Measurements from ENCODE around the gene EEA1.

The EEA1 gene

DNA sequence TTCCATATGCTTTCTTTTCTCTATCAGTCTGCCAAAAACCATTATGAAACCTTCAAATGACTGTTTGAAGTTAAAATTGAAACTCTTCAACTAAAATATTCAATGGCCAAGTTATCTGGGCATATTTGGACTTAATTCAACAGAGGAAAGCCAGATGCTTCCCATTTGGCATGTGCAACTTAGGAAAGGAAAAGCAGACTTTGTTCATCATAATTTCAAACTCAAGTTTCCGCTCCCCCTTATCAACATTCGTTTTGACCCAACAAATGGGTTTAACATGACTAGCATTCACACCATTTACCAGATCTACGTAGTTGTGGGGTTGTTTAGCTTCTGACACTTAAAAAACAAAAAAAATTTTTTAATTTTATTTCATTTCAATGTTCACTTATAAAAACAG is 150.6 kb downstream of the EEA1 start:
- Histone ChIP-seq H3K4me1 (ENCODE audit: control insufficient read depth, insufficient read depth, low read length) (no peaks in the 10 kb centered on the region), H3K27ac (ENCODE audit: extremely low read depth, low read depth, low read length) (no peak overlapping the region), H3K36me3 (ENCODE audit: control insufficient read depth in 2 of 2, insufficient read depth in 1 of 2, low read length in 2 of 2) (peaks cover 24 to 38% of the 10 kb centered on the region in 2 experiments; a peak in 2 of 3 replicates), H3K4me3 (ENCODE audit: low read depth, low read length) (no peak overlapping the region), H3K9me3 (ENCODE audit: control insufficient read depth, insufficient read depth, low read depth, low read length) (no peaks in the 10 kb centered on the region)
- TF ChIP-seq ZNF404 (tag by site-specific recombination; IDR thresholded peaks at IDR 0.05): no peak
- TF ChIP-seq ZBTB20 (tag by site-specific recombination; IDR thresholded peaks at IDR 0.05): no peak
- TF ChIP-seq ZNF548 (tag by site-specific recombination; IDR thresholded peaks at IDR 0.05): no peak
- no peak for TF ChIP-seq ZEB2 (tag by site-specific recombination; IDR thresholded peaks at IDR 0.05)
- TF ChIP-seq, protein P1, sequence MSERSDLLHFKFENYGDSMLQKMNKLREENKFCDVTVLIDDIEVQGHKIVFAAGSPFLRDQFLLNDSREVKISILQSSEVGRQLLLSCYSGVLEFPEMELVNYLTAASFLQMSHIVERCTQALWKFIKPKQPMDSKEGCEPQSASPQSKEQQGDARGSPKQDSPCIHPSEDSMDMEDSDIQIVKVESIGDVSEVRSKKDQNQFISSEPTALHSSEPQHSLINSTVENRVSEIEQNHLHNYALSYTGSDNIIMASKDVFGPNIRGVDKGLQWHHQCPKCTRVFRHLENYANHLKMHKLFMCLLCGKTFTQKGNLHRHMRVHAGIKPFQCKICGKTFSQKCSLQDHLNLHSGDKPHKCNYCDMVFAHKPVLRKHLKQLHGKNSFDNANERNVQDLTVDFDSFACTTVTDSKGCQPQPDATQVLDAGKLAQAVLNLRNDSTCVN (tag by site-specific recombination; optimal IDR thresholded peaks at IDR 0.05): no peak
- no peak for TF ChIP-seq ZNF155 (tag by site-specific recombination; IDR thresholded peaks at IDR 0.05)
- TF ChIP-seq, protein P2, sequence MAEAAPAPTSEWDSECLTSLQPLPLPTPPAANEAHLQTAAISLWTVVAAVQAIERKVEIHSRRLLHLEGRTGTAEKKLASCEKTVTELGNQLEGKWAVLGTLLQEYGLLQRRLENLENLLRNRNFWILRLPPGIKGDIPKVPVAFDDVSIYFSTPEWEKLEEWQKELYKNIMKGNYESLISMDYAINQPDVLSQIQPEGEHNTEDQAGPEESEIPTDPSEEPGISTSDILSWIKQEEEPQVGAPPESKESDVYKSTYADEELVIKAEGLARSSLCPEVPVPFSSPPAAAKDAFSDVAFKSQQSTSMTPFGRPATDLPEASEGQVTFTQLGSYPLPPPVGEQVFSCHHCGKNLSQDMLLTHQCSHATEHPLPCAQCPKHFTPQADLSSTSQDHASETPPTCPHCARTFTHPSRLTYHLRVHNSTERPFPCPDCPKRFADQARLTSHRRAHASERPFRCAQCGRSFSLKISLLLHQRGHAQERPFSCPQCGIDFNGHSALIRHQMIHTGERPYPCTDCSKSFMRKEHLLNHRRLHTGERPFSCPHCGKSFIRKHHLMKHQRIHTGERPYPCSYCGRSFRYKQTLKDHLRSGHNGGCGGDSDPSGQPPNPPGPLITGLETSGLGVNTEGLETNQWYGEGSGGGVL (tag by site-specific recombination; IDR thresholded peaks at IDR 0.05): no peak
- no peak for TF ChIP-seq ZNF354C (tag by site-specific recombination; IDR thresholded peaks at IDR 0.05; ENCODE audit: borderline replicate concordance, low read depth)
- TF ChIP-seq, protein P3, sequence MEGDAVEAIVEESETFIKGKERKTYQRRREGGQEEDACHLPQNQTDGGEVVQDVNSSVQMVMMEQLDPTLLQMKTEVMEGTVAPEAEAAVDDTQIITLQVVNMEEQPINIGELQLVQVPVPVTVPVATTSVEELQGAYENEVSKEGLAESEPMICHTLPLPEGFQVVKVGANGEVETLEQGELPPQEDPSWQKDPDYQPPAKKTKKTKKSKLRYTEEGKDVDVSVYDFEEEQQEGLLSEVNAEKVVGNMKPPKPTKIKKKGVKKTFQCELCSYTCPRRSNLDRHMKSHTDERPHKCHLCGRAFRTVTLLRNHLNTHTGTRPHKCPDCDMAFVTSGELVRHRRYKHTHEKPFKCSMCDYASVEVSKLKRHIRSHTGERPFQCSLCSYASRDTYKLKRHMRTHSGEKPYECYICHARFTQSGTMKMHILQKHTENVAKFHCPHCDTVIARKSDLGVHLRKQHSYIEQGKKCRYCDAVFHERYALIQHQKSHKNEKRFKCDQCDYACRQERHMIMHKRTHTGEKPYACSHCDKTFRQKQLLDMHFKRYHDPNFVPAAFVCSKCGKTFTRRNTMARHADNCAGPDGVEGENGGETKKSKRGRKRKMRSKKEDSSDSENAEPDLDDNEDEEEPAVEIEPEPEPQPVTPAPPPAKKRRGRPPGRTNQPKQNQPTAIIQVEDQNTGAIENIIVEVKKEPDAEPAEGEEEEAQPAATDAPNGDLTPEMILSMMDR (tag by site-specific recombination; IDR thresholded peaks at IDR 0.05): no peak
- TF ChIP-seq ZFP69B (tag by site-specific recombination; IDR thresholded peaks at IDR 0.05): no peak
- TF ChIP-seq ZFP37 (tag by site-specific recombination; IDR thresholded peaks at IDR 0.05): no peak
- TF ChIP-seq, protein P4, sequence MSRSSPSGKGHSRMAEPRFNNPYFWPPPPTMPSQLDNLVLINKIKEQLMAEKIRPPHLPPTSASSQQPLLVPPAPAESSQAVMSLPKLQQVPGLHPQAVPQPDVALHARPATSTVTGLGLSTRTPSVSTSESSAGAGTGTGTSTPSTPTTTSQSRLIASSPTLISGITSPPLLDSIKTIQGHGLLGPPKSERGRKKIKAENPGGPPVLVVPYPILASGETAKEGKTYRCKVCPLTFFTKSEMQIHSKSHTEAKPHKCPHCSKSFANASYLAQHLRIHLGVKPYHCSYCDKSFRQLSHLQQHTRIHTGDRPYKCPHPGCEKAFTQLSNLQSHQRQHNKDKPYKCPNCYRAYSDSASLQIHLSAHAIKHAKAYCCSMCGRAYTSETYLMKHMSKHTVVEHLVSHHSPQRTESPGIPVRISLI (tag by site-specific recombination; IDR thresholded peaks at IDR 0.05): no peak
- ChIA-PET CTCF (no interaction called here), POLR2A (no interaction called here)

DNA sequence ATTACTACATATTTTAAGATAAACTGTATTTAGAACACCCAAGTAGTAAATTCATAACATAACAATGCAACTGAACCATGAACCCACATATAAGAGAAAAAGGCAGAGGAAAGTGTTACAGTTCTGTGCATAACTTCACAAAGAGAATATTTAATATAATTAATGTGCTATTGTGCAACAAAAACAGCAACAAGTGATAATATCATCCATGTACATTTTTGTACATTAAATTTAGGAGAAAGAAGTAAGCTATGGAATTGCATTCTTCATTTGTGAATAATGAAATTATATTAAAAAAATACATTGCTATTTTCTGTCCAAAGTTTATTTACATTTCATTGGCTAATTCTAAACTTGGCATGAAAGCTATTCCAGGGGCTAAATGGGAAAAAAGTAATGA is 153.7 kb downstream of the EEA1 start:
- peaks cover 17 to 27% of the 10 kb centered on the region in 2 experiments; a peak in 2 of 3 replicates for H3K36me3 ChIP-seq (ENCODE audit: control insufficient read depth in 2 of 2, insufficient read depth in 1 of 2, low read length in 2 of 2)
- H3K9me3 ChIP-seq (ENCODE audit: control insufficient read depth, insufficient read depth, low read depth, low read length): no peaks in the 10 kb centered on the region
- ChIA-PET CTCF (interaction anchor here (1.8 kb wide), 1 partner anchor 212 kb away, joined by 6 read pairs; no protein-coding TSS in a partner anchor), POLR2A (no interaction called here)
- no peak overlapping the region for H3K4me3 ChIP-seq (ENCODE audit: low read depth, low read length)
- no peak overlapping the region for H3K27ac ChIP-seq (ENCODE audit: extremely low read depth, low read depth, low read length)
- H3K4me1 ChIP-seq (ENCODE audit: control insufficient read depth, insufficient read depth, low read length): no peaks in the 10 kb centered on the region
- peak; percentile 65 for TF ChIP-seq SCRT2 (tag by site-specific recombination; IDR thresholded peaks at IDR 0.05)
- no peak for TF ChIP-seq ZSCAN16 (tag by site-specific recombination; IDR thresholded peaks at IDR 0.05)

DNA sequence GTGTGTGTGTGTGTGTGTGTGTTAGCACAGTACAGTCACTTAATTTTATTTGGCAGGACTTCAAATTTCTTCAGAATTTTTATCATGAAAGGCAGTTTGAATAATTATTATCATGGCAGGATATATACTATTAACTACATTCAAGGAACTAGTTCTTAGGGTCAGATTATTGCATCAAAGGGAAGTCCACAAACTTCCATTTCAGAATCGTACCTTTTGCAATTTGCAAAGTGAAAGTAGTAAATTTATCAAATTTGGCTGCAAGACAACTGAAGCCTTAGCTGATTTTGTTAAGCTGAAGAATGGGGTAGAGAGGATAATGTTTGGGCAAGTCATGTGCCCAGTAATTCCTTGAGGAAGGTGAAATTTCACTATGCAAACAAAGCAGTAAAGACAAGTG is 158.1 kb downstream of the EEA1 start:
- Histone ChIP-seq H3K36me3 (ENCODE audit: control insufficient read depth in 2 of 2, insufficient read depth in 1 of 2, low read length in 2 of 2) (peaks cover 3% of the 10 kb centered on the region in 2 experiments; a peak in 2 of 3 replicates), H3K4me3 (ENCODE audit: low read depth, low read length) (no peak overlapping the region), H3K27ac (ENCODE audit: extremely low read depth, low read depth, low read length) (no peak overlapping the region), H3K9me3 (ENCODE audit: control insufficient read depth, insufficient read depth, low read depth, low read length) (no peaks in the 10 kb centered on the region), H3K4me1 (ENCODE audit: control insufficient read depth, insufficient read depth, low read length) (no peaks in the 10 kb centered on the region)
- CTCF ChIA-PET: interaction anchor here (0.6 to 0.7 kb wide), 4 partner anchors 216 to 647 kb away, joined by 3 to 7 read pairs (median 6); no protein-coding TSS in a partner anchor
- POLR2A ChIA-PET: no interaction called here
- TF ChIP-seq ZNF791 (tag by site-specific recombination; IDR thresholded peaks at IDR 0.05): no peak
- TF ChIP-seq ZNF404 (tag by site-specific recombination; IDR thresholded peaks at IDR 0.05): no peak
- no peak for TF ChIP-seq ZSCAN23 (tag by site-specific recombination; IDR thresholded peaks at IDR 0.05)
- TF ChIP-seq ZBTB21 (tag by site-specific recombination; IDR thresholded peaks at IDR 0.05): no peak

Data from HEK293 (cell line).